HG03045 (cell line): ENCODE data around the gene BAD.

Source experiments
- ATAC-seq: cut with Tn5 transposase; IDR thresholded peaks from one replicate; pipeline ENCODE4 v1.9.1; 2021; ENCODE audit warnings: mild to moderate bottlenecking, moderate library complexity; ENCODE audit not compliant: unreplicated experiment

BAD gene

DNA sequence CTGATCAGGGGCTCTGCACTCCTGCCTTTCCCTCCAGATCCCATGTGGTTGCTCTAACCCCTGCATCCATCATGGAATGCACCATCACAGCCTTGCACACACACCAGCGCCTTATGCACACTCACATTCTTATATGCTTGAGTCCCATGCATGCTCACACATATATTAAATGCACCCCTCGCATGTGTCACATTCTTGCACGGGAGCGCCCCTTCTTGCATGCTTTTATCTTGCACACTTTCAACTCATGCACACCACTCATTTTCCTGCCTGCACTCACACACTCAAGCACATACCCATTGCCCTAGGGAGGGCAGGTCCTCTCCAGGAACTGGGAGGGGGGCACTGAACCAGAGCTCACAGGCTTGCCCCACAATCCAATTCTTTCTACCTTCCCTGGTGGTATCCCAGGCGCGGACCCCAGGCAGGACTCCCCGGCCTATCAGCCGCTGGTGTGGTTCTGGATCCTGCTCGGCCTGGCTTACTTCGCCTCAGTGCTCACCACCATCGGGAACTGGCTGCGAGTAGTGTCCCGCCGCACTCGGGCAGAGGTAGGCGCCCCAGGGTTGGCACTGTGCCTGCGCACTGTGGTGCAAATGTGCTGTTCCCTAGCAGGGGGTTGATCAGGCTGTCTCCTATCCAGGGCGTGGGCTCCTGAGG lies 13.4 kb upstream of the BAD start:
- no peak for ATAC-seq

DNA sequence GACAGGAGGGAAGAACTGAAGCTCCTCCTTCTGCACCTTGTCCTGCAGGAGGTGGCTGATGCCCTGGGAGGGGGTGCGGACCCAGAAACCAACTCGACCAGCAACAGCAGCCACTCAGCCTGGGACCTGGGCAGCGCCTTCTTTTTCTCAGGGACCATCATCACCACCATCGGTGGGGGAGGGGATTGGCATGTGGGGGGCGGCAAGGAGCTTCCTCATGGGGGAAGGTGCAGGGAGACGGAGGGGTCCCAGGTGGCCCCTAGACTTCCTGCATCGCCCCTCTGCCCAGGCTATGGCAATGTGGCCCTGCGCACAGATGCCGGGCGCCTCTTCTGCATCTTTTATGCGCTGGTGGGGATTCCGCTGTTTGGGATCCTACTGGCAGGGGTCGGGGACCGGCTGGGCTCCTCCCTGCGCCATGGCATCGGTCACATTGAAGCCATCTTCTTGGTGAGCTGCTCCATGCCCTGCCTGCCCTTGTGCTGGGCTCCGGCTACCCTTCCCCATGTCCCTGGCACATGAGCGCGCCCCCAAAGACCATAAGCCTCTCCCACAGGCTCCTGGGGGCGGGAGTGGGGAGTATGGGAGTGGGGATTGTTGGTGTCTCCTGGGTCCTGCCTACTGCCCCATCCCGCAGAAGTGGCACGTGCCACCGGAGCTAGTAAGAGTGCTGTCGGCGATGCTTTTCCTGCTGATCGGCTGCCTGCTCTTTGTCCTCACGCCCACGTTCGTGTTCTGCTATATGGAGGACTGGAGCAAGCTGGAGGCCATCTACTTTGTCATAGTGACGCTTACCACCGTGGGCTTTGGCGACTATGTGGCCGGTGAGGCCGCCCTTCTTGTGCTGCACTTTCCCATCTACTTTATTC lies 12.6 kb upstream of the BAD start:
- no peak for ATAC-seq

GRCh38 chr11:64296236-64296635 lies 11.8 kb upstream of the BAD start:
- ATAC-seq = no peak

- ATAC-seq = no peak
These were observed 11.3 kb upstream of the BAD start for GRCh38 chr11:64295760-64296159.

- ATAC-seq = no peak
These were observed 10.3 kb upstream of the BAD start for GRCh38 chr11:64294774-64295173.

GRCh38 chr11:64292460-64293254 lies 8.2 kb upstream of the BAD start:
- no peak for ATAC-seq

- no peak for ATAC-seq
These were observed 7.4 kb upstream of the BAD start for GRCh38 chr11:64291752-64292459.

GRCh38 chr11:64291262-64291751 lies 6.8 kb upstream of the BAD start, which contains the start of gene KCNK4:
Gene KCNK4, plus strand, starts transcription at chr11:64291302. Its CDS starts 1,717 bp downstream, at chr11:64293019.
- no peak for ATAC-seq

GRCh38 chr11:64290352-64291261 lies 6.1 kb upstream of the BAD start:
- ATAC-seq = no peak

GRCh38 chr11:64289002-64289564 lies 4.6 kb upstream of the BAD start:
- ATAC-seq = no peak

GRCh38 chr11:64288353-64288750 lies 3.9 kb upstream of the BAD start:
- ATAC-seq = no peak

GRCh38 chr11:64287676-64288352 lies 3.3 kb upstream of the BAD start:
- ATAC-seq = no peak

DNA sequence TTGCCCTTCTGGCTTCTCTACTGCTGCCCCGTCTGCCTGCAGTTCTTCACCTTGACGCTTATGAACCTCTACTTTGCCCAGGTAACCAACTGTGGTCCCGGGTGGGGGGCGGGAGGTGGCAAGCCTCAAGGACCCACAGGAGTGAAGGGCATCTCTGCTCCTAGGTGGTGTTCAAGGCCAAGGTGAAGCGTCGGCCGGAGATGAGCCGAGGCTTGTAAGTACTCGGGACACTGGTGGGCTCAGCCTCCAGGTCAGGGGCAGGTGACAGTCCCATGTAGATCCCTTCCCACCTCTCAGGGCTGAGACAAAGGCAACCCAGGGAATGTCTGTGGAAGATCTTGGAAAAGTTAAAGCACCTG lies 2.3 kb upstream of the BAD start:
- no peak for ATAC-seq

- ATAC-seq = no peak
These were observed 1.7 kb upstream of the BAD start for GRCh38 chr11:64285885-64286800.

DNA sequence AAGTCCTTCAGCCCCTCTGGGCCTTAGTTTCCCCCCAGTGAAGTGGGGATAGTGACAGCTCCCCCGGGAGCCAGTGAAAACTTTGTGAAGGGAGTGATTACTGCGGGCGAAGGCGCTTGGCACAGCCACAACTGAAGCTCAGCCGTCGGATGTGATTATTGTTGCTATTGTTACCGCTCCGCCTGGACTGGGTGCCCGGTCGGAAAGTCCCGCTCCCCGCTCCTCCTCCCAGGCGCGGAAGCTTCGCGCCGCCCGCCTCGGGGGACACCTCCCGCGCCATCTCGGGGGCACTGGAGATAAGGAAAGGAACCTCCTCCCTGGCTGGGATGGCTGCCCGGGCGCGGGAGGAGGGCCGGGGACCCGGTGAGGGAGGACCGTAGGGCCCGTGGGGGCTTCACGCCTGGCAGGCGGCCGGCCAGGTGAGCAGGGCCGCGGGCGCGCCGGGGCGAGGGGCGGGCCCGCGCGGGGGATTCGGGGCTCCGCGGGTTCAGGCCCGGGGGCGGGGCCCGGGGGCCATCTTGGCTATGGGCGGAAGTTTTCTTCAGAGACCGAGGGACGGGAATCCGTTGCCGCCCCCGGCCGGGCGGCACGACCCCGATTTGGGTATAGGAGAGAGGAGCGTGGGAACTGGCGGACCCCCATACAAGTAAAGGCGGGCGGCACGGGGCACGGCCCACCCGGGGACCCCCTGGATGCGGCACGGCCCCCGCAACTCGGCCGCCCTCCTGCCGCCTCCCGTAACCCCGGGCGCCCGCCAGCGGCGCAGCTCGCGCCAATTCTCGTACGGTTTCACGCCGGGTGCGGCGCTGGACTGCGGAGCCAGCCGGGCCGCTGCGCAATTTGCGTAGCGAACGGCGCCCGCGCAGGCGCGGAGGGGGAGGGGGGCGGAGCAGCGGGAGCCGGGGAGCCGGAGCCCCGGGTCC lies 758 bp upstream of the BAD start, which contains the start of gene GPR137:
GPR137 (plus strand) TSS at position 887 of the 923 bp plus-strand sequence. CDS start 677 bp downstream, outside the sequence.
- peak; percentile 60 for ATAC-seq

- no peak for ATAC-seq
These were observed 1.4 kb downstream of the BAD start for GRCh38 chr11:64283092-64283491.
